ENCODE measurements around the gene ABHD8.

GRCh38 chr19:17332677-17333581 is 29.7 kb upstream of the ABHD8 start:
- TF ChIP-seq POLR2A (IDR thresholded peaks at IDR 0.05; ENCODE audit: low read length) (no peak), GATA1 (IDR thresholded peaks at IDR 0.05; ENCODE audit: low read depth, low read length) (no peak)
